SU-DHL-6 (cell line): ENCODE measurements around the gene PALM.

Experiments
- EZH2phosphoT487 ChIP-seq: fragments of 200-600 bp; sonication (generic), shearing (Covaris generic); conservative IDR thresholded peaks from 2 replicates; pipeline ENCODE4 v1.6.1; 2018; ENCODE audit warnings: mild to moderate bottlenecking, antibody characterized with exemption, low read length, moderate library complexity, mixed read lengths
- TF ChIP-seq, protein P1 (sequence below): fragments of 200-600 bp; sonication (generic); IDR thresholded peaks from one replicate; pipeline ENCODE4 v1.5.1; 2017; ENCODE audit warnings: antibody characterized with exemption, mild to moderate bottlenecking, low read length, moderate library complexity; ENCODE audit not compliant: insufficient read depth, poor library complexity, severe bottlenecking

DNA sequence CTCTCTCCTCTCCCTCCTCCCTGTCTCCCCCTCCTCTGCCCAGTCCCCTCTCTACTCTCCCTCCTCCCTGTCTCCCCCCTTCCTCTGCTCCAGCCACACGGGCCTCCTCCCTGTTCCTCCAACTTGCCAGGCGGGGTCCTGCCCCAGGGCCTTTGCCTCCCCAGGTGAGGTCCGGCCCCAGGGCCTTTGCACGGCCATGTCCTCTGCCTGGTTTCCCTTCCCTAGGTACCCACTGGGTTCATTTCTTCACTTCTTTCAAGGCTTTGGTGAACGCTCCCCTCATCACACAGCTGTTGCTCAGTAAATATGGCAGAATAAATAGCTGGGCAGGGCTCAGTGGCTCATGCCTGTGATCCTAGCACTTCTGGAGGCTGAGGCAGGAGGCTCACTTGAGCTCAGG, 63.3 kb downstream of the PALM start:
- TF ChIP-seq, protein P1, sequence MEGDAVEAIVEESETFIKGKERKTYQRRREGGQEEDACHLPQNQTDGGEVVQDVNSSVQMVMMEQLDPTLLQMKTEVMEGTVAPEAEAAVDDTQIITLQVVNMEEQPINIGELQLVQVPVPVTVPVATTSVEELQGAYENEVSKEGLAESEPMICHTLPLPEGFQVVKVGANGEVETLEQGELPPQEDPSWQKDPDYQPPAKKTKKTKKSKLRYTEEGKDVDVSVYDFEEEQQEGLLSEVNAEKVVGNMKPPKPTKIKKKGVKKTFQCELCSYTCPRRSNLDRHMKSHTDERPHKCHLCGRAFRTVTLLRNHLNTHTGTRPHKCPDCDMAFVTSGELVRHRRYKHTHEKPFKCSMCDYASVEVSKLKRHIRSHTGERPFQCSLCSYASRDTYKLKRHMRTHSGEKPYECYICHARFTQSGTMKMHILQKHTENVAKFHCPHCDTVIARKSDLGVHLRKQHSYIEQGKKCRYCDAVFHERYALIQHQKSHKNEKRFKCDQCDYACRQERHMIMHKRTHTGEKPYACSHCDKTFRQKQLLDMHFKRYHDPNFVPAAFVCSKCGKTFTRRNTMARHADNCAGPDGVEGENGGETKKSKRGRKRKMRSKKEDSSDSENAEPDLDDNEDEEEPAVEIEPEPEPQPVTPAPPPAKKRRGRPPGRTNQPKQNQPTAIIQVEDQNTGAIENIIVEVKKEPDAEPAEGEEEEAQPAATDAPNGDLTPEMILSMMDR, result no peak
- no peak for TF ChIP-seq EZH2phosphoT487
